PFSK-1 (cell line): Measurements from ENCODE around the gene ZNRF2.

Experiments used
- POLR2AphosphoS5 ChIP-seq: IDR thresholded peaks from 2 replicates; pipeline ENCODE4 v1.6.1; 2012; ENCODE audit warnings: low read depth, mild to moderate bottlenecking, control low read depth, low read length, moderate library complexity
- TAF1 ChIP-seq: IDR thresholded peaks from 2 replicates; pipeline ENCODE4 v1.6.1; 2012; ENCODE audit warnings: low read length, control low read depth, borderline replicate concordance; ENCODE audit not compliant: insufficient read depth
- TF ChIP-seq, protein P1 (sequence below), 2 experiments: IDR thresholded peaks; 2 replicates each; pipeline versions ENCODE4 v1.6.1 to v1.8.0; 2011 to 2012; ENCODE audit warnings: low read depth in 2 of 2, low read length in 2 of 2, control low read depth in 1 of 2, inconsistent platforms in 1 of 2, mild to moderate bottlenecking in 1 of 2, moderate library complexity in 1 of 2; ENCODE audit not compliant: insufficient read depth in 1 of 2

- TF ChIP-seq, protein P1, sequence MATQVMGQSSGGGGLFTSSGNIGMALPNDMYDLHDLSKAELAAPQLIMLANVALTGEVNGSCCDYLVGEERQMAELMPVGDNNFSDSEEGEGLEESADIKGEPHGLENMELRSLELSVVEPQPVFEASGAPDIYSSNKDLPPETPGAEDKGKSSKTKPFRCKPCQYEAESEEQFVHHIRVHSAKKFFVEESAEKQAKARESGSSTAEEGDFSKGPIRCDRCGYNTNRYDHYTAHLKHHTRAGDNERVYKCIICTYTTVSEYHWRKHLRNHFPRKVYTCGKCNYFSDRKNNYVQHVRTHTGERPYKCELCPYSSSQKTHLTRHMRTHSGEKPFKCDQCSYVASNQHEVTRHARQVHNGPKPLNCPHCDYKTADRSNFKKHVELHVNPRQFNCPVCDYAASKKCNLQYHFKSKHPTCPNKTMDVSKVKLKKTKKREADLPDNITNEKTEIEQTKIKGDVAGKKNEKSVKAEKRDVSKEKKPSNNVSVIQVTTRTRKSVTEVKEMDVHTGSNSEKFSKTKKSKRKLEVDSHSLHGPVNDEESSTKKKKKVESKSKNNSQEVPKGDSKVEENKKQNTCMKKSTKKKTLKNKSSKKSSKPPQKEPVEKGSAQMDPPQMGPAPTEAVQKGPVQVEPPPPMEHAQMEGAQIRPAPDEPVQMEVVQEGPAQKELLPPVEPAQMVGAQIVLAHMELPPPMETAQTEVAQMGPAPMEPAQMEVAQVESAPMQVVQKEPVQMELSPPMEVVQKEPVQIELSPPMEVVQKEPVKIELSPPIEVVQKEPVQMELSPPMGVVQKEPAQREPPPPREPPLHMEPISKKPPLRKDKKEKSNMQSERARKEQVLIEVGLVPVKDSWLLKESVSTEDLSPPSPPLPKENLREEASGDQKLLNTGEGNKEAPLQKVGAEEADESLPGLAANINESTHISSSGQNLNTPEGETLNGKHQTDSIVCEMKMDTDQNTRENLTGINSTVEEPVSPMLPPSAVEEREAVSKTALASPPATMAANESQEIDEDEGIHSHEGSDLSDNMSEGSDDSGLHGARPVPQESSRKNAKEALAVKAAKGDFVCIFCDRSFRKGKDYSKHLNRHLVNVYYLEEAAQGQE (IDR thresholded peaks at IDR 0.05; ENCODE audit: insufficient read depth in 1 of 2, low read depth in 2 of 2, low read length in 2 of 2) = no peak
- TF ChIP-seq POLR2AphosphoS5 (no peak), TAF1 (no peak)
Measured at GRCh38 chr7:30254717-30255063, 29.7 kb upstream of the ZNRF2 start.
